Kidney (tissue), 14 donors: ENCODE data around the gene ZFYVE26. TPM values are rescaled to one million over a fixed set of nuclear protein-coding genes. Genes with fewer than 3 reads are reported as not detected.

Source experiments
- DNase-seq, 5 donors: peaks; one replicate each; pipeline ENCODE4 v3.0.0-alpha.2; 2013 to 2020
- FAIRE-seq: peaks from 2 replicates; lab custom pipeline; 2012; peaks lifted over from hg19 to GRCh38; lab: Jason Lieb, UNC
- H3K27ac ChIP-seq, 2 donors: one replicate each; pipeline ENCODE4 v1.7.0; 2013; ENCODE audit warnings: low read depth in 2 of 2, low read length in 2 of 2, inconsistent platforms in 1 of 2
- H3K27me3 ChIP-seq: one replicate; pipeline ENCODE4 v1.7.1; 2013; ENCODE audit warnings: low read length, inconsistent platforms; ENCODE audit not compliant: control insufficient read depth, insufficient read depth
- H3K36me3 ChIP-seq, 3 donors: one replicate each; pipeline versions ENCODE4 v1.7.0 to v1.7.1; 2013; ENCODE audit warnings: low read length in 3 of 3, control low read depth in 1 of 3, inconsistent platforms in 1 of 3; ENCODE audit not compliant: insufficient read depth in 3 of 3, control insufficient read depth in 2 of 3
- H3K4me1 ChIP-seq, 3 donors: one replicate each; pipeline versions ENCODE4 v1.7.0 to v1.7.1; 2013; ENCODE audit warnings: low read length in 3 of 3, inconsistent platforms in 1 of 3, low read depth in 1 of 3; ENCODE audit not compliant: control insufficient read depth in 2 of 3, insufficient read depth in 2 of 3
- H3K4me3 ChIP-seq, 3 donors: one replicate each; pipeline versions ENCODE4 v1.7.0 to v1.8.1; 2013; ENCODE audit warnings: low read length in 3 of 3, control low read depth in 1 of 3, inconsistent platforms in 1 of 3
- H3K9ac ChIP-seq, 3 donors: one replicate each; pipeline versions ENCODE4 v1.7.0 to v1.7.1; 2013; ENCODE audit warnings: low read length in 3 of 3, control low read depth in 1 of 3, inconsistent platforms in 1 of 3
- H3K9me3 ChIP-seq, 3 donors: one replicate each; pipeline versions ENCODE4 v1.7.0 to v1.7.1; 2013; ENCODE audit warnings: low read length in 3 of 3, control low read depth in 1 of 3, inconsistent platforms in 1 of 3; ENCODE audit not compliant: control insufficient read depth in 2 of 3, insufficient read depth in 1 of 3
- intact Hi-C: fragments of 100-400 bp; cut with DNase I; formaldehyde crosslinking; loops from one replicate; pipeline ENCODE4 v1.11.1; 2022
- polyA plus RNA-seq: library from polyadenylated mRNA; stranded (reverse); fragments of 350-450 nt; fragmentation: Illumina TruSeq; extraction: RNeasy Lipid Tissue Mini Kit (QIAGEN cat#74804); gene quantifications from one replicate; pipeline ENCODE4 v1.2.3, GENCODE V29; 2014; ENCODE audit warnings: low read depth, low replicate concordance; ENCODE audit not compliant: insufficient read depth
- total RNA-seq: library from RNA; stranded (reverse); fragmentation: NEBNext Ultra II Directional; extraction: Animal tissue kit (Norgen Biotek cat#: 25700); gene quantifications from one replicate; pipeline ENCODE4 v1.2.1, GENCODE V29; 2021
- TF ChIP-seq, protein P1 (sequence below): IDR thresholded peaks from 3 replicates; pipeline ENCODE4 v1.5.1; 2012; ENCODE audit warnings: mild to moderate bottlenecking, moderate library complexity, borderline replicate concordance; ENCODE audit not compliant: insufficient read depth; ENCODE audit errors: extremely low read depth
- donor health status: control.
- donor health status: control.
- donor health status: control.
- donor health status: control.
- donor health status: control.
- donor health status: DM: yes; HTN: yes; CAD: no.
- donor health status: Normal renal cell carcinoma (clear cell type).

ZFYVE26 gene
- total and polyA plus RNA-seq, 2 donors from 2014 or later: 4.2 to 25.3 TPM

GRCh38 chr14:67763158-67763822 lies 53.1 kb downstream of the ZFYVE26 start:
- Histone ChIP-seq H3K36me3 (peaks cover 7 to 55% (median 36%) of the 10 kb centered on the region in 3 donors), H3K9ac (no peak overlapping the region)
- no peak for FAIRE-seq

GRCh38 chr14:67762051-67762450 lies 54.3 kb downstream of the ZFYVE26 start:
- TF ChIP-seq, protein P1, sequence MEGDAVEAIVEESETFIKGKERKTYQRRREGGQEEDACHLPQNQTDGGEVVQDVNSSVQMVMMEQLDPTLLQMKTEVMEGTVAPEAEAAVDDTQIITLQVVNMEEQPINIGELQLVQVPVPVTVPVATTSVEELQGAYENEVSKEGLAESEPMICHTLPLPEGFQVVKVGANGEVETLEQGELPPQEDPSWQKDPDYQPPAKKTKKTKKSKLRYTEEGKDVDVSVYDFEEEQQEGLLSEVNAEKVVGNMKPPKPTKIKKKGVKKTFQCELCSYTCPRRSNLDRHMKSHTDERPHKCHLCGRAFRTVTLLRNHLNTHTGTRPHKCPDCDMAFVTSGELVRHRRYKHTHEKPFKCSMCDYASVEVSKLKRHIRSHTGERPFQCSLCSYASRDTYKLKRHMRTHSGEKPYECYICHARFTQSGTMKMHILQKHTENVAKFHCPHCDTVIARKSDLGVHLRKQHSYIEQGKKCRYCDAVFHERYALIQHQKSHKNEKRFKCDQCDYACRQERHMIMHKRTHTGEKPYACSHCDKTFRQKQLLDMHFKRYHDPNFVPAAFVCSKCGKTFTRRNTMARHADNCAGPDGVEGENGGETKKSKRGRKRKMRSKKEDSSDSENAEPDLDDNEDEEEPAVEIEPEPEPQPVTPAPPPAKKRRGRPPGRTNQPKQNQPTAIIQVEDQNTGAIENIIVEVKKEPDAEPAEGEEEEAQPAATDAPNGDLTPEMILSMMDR: no peak
- FAIRE-seq: no peak
- Histone ChIP-seq H3K4me1 (no peaks in the 10 kb centered on the region), H3K9me3 (no peaks in the 10 kb centered on the region), H3K4me3 (no peak overlapping the region), H3K36me3 (peaks cover 4 to 47% (median 28%) of the 10 kb centered on the region in 3 donors), H3K9ac (no peak overlapping the region), H3K27ac (no peak overlapping the region), H3K27me3 (no peaks in the 10 kb centered on the region)
- no peak for DNase-seq
- intact Hi-C loops: no loop called here

More at GRCh38 chr14:67763158-67763822, 53.1 kb downstream of the ZFYVE26 start:
- intact Hi-C loops: no loop called here
- Histone ChIP-seq H3K27ac (no peak overlapping the region), H3K27me3 (no peaks in the 10 kb centered on the region), H3K9me3 (no peaks in the 10 kb centered on the region), H3K4me3 (no peak overlapping the region), H3K4me1 (no peaks in the 10 kb centered on the region)
- TF ChIP-seq, protein P1: no peak
- DNase-seq: no peak

DNA sequence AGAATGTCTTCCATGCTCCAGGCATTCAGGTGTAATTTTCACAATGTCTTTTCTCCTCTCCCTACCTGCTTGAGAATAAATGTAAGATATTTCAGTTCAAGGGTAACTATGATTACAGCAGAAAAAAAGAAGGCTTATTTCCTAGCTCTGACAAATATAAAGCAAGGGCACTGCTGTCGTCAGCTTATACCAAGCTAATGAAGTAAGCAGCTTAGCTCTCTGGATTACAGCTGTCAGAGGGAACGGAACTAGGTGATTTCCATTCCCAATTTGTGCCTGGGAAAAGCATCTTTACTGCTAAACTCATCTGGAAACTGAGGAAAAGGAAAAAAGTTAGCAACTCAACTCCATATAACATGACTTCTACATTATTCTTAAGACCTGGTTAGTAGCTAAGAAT lies 56.5 kb downstream of the ZFYVE26 start:
- Histone ChIP-seq H3K4me3 (no peak overlapping the region), H3K27me3 (no peaks in the 10 kb centered on the region), H3K36me3 (peaks cover 2 to 37% (median 30%) of the 10 kb centered on the region in 3 donors), H3K9me3 (no peaks in the 10 kb centered on the region), H3K9ac (no peak overlapping the region), H3K4me1 (no peaks in the 10 kb centered on the region), H3K27ac (no peak overlapping the region)
- TF ChIP-seq, protein P1: no peak
- intact Hi-C loops: no loop called here
- no peak for FAIRE-seq
- DNase-seq: no peak
